HCT116 (cell line): ENCODE measurements around the gene BEND3. TPM values are rescaled to one million over a fixed set of nuclear protein-coding genes. Genes with fewer than 3 reads are reported as not detected.
A peak's percentile ranks its signal among the peaks of the same experiment; 100 is the strongest.
"Not testable (repeated sequence)": the region's sequence is repeated elsewhere in the genome, so short reads cannot be mapped to it uniquely, and the experiment has no call there.

Experiments used
- ATAC-seq: fragments of 200-7000 bp; cut with Tn5 transposase; 2 replicates; pipeline ENCODE4 v1.9.1; 2020; ENCODE audit warnings: mild to moderate bottlenecking, moderate library complexity
- Bru-seq: library from RNA; stranded (reverse); fragments of 400-500 nt; gene quantifications from one replicate; lab custom pipeline; 2021; lab: Mats Ljungman, UMichigan
- BruChase-seq, 2 experiments: library from RNA; stranded (reverse); fragments of 400-500 nt; gene quantifications; one replicate each; lab custom pipeline; 2021; lab: Mats Ljungman, UMichigan
- BruUV-seq: library from RNA; stranded (reverse); fragments of 400-500 nt; replicated peaks from 2 replicates; lab custom pipeline; 2021; lab: Mats Ljungman, UMichigan
- CTCF ChIA-PET: fragments of 300-600 bp; sonication (Branson Sonifier 250); formaldehyde crosslinking; loops from one replicate; lab custom pipeline; 2021; ENCODE audit warnings: antibody characterized with exemption; lab: Charles Lee
- POLR2A ChIA-PET: fragments of 300-600, 350-600 bp; sonication (Branson Sonifier 250); formaldehyde crosslinking; loops from one replicate; lab custom pipeline; 2021; ENCODE audit warnings: antibody characterized with exemption; lab: Charles Lee
- RAD21 ChIA-PET, 2 experiments: fragments of 300-600 bp; sonication (Branson Sonifier 250); formaldehyde crosslinking; loops; one replicate each; lab custom pipeline; 2023; ENCODE audit warnings: low total read pairs in 2 of 2; ENCODE audit not compliant: uncharacterized antibody in 2 of 2, unreplicated experiment in 2 of 2, low non-redundant PET in 1 of 2; lab: Charles Lee
- DNase-seq: peaks from one replicate; pipeline ENCODE4 v3.0.0-alpha.2; 2010; ENCODE audit warnings: low read depth, low spot score
- H2AFZ ChIP-seq: fragments of 200-600 bp; shearing (Covaris generic), sonication (generic); 2 replicates; pipeline ENCODE4 v1.6.1; 2017; ENCODE audit warnings: low read depth, mixed run types, mixed read lengths, antibody characterized with exemption, low read length; ENCODE audit not compliant: poor library complexity, severe bottlenecking
- H3K27ac ChIP-seq: 2 replicates; pipeline ENCODE4 v1.5.1; 2012; ENCODE audit warnings: low read depth, low read length
- H3K27me3 ChIP-seq: fragments of 200-600 bp; sonication (generic); 2 replicates; pipeline ENCODE4 v1.6.1; 2016; ENCODE audit warnings: mixed run types, low read length, mixed read lengths; ENCODE audit not compliant: insufficient read depth
- H3K36me3 ChIP-seq, 2 experiments: fragments of 200-500 bp in 1 of 2; fragments of 200-600 bp in 1 of 2; sonication (Bioruptor generic) in 1 of 2; sonication (generic) in 1 of 2; 2 replicates each; pipeline versions ENCODE4 v1.5.1 to v1.6.1; 2014 to 2016; ENCODE audit warnings: low read length in 2 of 2, inconsistent platforms in 1 of 2, mixed read lengths in 1 of 2, mixed run types in 1 of 2; ENCODE audit not compliant: insufficient read depth in 2 of 2, control insufficient read depth in 1 of 2
- H3K4me1 ChIP-seq, 2 experiments: fragments of 200-600 bp in 1 of 2; sonication (generic) in 1 of 2; 2 replicates each; pipeline versions ENCODE4 v1.5.1 to v1.6.1; 2012 to 2017; ENCODE audit warnings: low read length in 2 of 2, inconsistent platforms in 1 of 2, mild to moderate bottlenecking in 1 of 2, mixed read lengths in 1 of 2, mixed run types in 1 of 2, moderate library complexity in 1 of 2; ENCODE audit not compliant: insufficient read depth in 2 of 2, control insufficient read depth in 1 of 2
- H3K4me2 ChIP-seq: fragments of 200-600 bp; sonication (generic); 2 replicates; pipeline ENCODE4 v1.6.1; 2017; ENCODE audit warnings: mixed run types, low read length, mixed read lengths
- H3K4me3 ChIP-seq, 2 experiments: fragments of 200-600 bp in 1 of 2; sonication (generic) in 1 of 2; replicated peaks in 1 of 2; 2 replicates each; pipeline ENCODE4 v1.5.1; 2011 to 2016; ENCODE audit warnings: low read length in 2 of 2, control low read depth in 1 of 2, low read depth in 1 of 2, mild to moderate bottlenecking in 1 of 2, mixed read lengths in 1 of 2, mixed run types in 1 of 2
- H3K79me2 ChIP-seq: fragments of 200-600 bp; sonication (generic); 2 replicates; pipeline ENCODE4 v1.6.1; 2017; ENCODE audit warnings: mild to moderate bottlenecking, mixed run types, low read length, moderate library complexity, mixed read lengths; ENCODE audit not compliant: insufficient read depth
- H3K9ac ChIP-seq: fragments of 200-600 bp; sonication (generic); 2 replicates; pipeline ENCODE4 v1.6.1; 2016; ENCODE audit warnings: low read length, mixed read lengths
- H3K9me2 ChIP-seq: fragments of 200-600 bp; sonication (generic), shearing (Covaris generic); 2 replicates; pipeline ENCODE4 v1.6.1; 2017; ENCODE audit warnings: mixed run types, mild to moderate bottlenecking, moderate library complexity; ENCODE audit not compliant: insufficient read depth
- H3K9me3 ChIP-seq, 2 experiments: fragments of 200-500 bp in 1 of 2; fragments of 200-600 bp in 1 of 2; sonication (Bioruptor generic) in 1 of 2; sonication (generic) in 1 of 2; 2 replicates each; pipeline ENCODE4 v1.6.1; 2014 to 2017; ENCODE audit warnings: low read length in 2 of 2, mixed read lengths in 2 of 2, inconsistent platforms in 1 of 2, low read depth in 1 of 2, mild to moderate bottlenecking in 1 of 2, mixed run types in 1 of 2, moderate library complexity in 1 of 2; ENCODE audit not compliant: control insufficient read depth in 1 of 2, insufficient read depth in 1 of 2
- H4K20me1 ChIP-seq: fragments of 200-600 bp; sonication (generic), shearing (Covaris generic); 2 replicates; pipeline ENCODE4 v1.6.1; 2017; ENCODE audit warnings: mixed run types, mild to moderate bottlenecking, moderate library complexity; ENCODE audit not compliant: insufficient read depth
- CBX3 ChIP-seq: IDR thresholded peaks from 2 replicates; pipeline ENCODE4 v1.6.1; 2012; ENCODE audit warnings: low read depth
- CEBPB ChIP-seq: IDR thresholded peaks from 2 replicates; pipeline ENCODE4 v1.6.1; 2012; ENCODE audit warnings: low read depth
- CTCF ChIP-seq, 3 experiments: fragments of 200-600 bp in 1 of 3; sonication (generic) in 1 of 3; IDR thresholded peaks in 2 of 3; conservative IDR thresholded peaks in 1 of 3; 2 replicates each; pipeline ENCODE4 v1.5.1; 2012 to 2017; ENCODE audit warnings: low read depth in 2 of 3, low read length in 2 of 3, antibody characterized with exemption in 1 of 3, borderline replicate concordance in 1 of 3, control low read depth in 1 of 3, mild to moderate bottlenecking in 1 of 3, mixed read lengths in 1 of 3, mixed run types in 1 of 3, moderate library complexity in 1 of 3; ENCODE audit not compliant: insufficient read depth in 1 of 3
- SP1 ChIP-seq: IDR thresholded peaks from 2 replicates; pipeline ENCODE4 v1.6.1; 2012; ENCODE audit warnings: low read depth
- intact Hi-C: fragments of 100-400 bp; cut with micrococcal nuclease; formaldehyde crosslinking; loops from 2 replicates; pipeline ENCODE4 v1.10.0; 2022
- long read RNA-seq: library from polyadenylated mRNA; unstranded; transcript quantifications from one replicate; pipeline ENCODE4 v2.0.0, GENCODE V29; 2021; ENCODE audit not compliant: unreplicated experiment
- polyA plus RNA-seq: library from polyadenylated mRNA; unstranded; fragments of >200 nt; gene quantifications from 2 replicates; pipeline ENCODE4 v1.2.1, GENCODE V29; 2012; ENCODE audit warnings: missing spikeins
- total RNA-seq: library from RNA; stranded (reverse); gene quantifications from one replicate; pipeline ENCODE4 v1.2.1, GENCODE V29; 2021; ENCODE audit not compliant: unreplicated experiment

Gene BEND3
- total RNA-seq (6.3 TPM), Bru-seq, nascent RNA (percentile 42 among the genes with signal in this experiment), BruChase-seq, experiment 1, labeled RNA remaining after a 6-hour chase (percentile 52 among the genes with signal in this experiment), BruChase-seq, experiment 2, labeled RNA remaining after a 2-hour chase (percentile 50 among the genes with signal in this experiment)
- polyA plus RNA-seq: 0.94 and 1.5 TPM in 2 replicates
- long read RNA-seq, partial matches to known transcripts: 0 of 4 reads
- long read RNA-seq, other reads (novel, unspliced or antisense): 4 of 4 reads

- intact Hi-C loops: loop anchor here (5.0 kb wide), 1 partner anchor 668 kb away; no protein-coding TSS in a partner anchor
- peak within 1 kb of the TSS; percentile 83 for H2AFZ ChIP-seq
- POLR2A ChIA-PET: interaction anchor here (0.8 kb wide), 1 partner anchor 776 kb away, joined by 3 read pairs; no protein-coding TSS in a partner anchor
Measured at GRCh38 chr6:107114926-107115694, at the start of gene BEND3. TSS of gene BEND3 (minus strand) at chr6:107115515. CDS start at chr6:107099285, 16,230 bp downstream.

GRCh38 chr6:107164299-107164698 lies 49.0 kb upstream of the BEND3 start:
- CTCF ChIA-PET, H3K4me2 ChIP-seq, H3K36me3 ChIP-seq, BruUV-seq, H3K27me3 ChIP-seq, H3K27ac ChIP-seq, POLR2A ChIA-PET, H4K20me1 ChIP-seq, H3K9ac ChIP-seq, H3K4me1 ChIP-seq, H3K79me2 ChIP-seq, H3K4me3 ChIP-seq, RAD21 ChIA-PET, DNase-seq, intact Hi-C loops, H2AFZ ChIP-seq, ATAC-seq, H3K9me3 ChIP-seq, H3K9me2 ChIP-seq: not testable (repeated sequence)

More at GRCh38 chr6:107114926-107115694, at the start of gene BEND3:
- Histone ChIP-seq H3K4me1 (peaks cover 18 to 31% of the 10 kb centered on the region in 2 experiments; a peak in 3 of 4 replicates), H3K4me3 (peak within 1 kb of the TSS; percentile 53 to 66), H3K9me3 (no peaks in the 10 kb centered on the region), H4K20me1 (no peaks in the 10 kb centered on the region), H3K27me3 (no peaks in the 10 kb centered on the region), H3K4me2 (peak within 1 kb of the TSS; percentile 93), H3K36me3 (no peaks in the 10 kb centered on the region), H3K9ac (peak within 1 kb of the TSS; percentile 74), H3K79me2 (no peaks in the 10 kb centered on the region), H3K27ac (peak within 1 kb of the TSS; percentile 83), H3K9me2 (no peaks in the 10 kb centered on the region)
- no peak for DNase-seq
- ATAC-seq: peak; percentile 40
- ChIA-PET RAD21 (no interaction called here), CTCF (interaction anchor here (0.8 to 1.2 kb wide), 6 partner anchors 40 to 732 kb away, joined by 3 to 6 read pairs (median 3); partner anchors contain the start of gene PDSS2)
- TF ChIP-seq SP1 (no peak), CEBPB (no peak), CBX3 (no peak), CTCF (IDR thresholded peaks at IDR 0.05 in 2 of 3, conservative IDR thresholded peaks at IDR 0.05 in 1 of 3; ENCODE audit: borderline replicate concordance in 1 of 3, insufficient read depth in 1 of 3, low read depth in 2 of 3, low read length in 2 of 3) (no peak)
- no TSS peak for BruUV-seq
